K562 (cell line): ENCODE data around the gene POLR1H. TPM values are rescaled to one million over a fixed set of nuclear protein-coding genes. Genes with fewer than 3 reads are reported as not detected.

ENCODE experiments used
- ARHGAP35 ChIP-seq: fragments of 450-650 bp; IDR thresholded peaks from 2 replicates; pipeline ENCODE4 v1.6.1; 2018; ENCODE audit not compliant: partially characterized antibody
- ARNT ChIP-seq, 2 experiments: fragments of 450-650 bp; IDR thresholded peaks; 2 replicates each; pipeline ENCODE4 v1.6.1; 2016; ENCODE audit warnings: mild to moderate bottlenecking in 1 of 2
- ATF6 ChIP-seq: sonication (generic); formaldehyde crosslinking; IDR thresholded peaks from 2 replicates; pipeline ENCODE4 v1.4.0; 2020; ENCODE audit warnings: mild to moderate bottlenecking, missing genetic modification reagents
- CBX1 ChIP-seq: sonication (generic); IDR thresholded peaks from 2 replicates; pipeline ENCODE4 v1.6.1; 2016; ENCODE audit warnings: antibody characterized with exemption, low read depth, mild to moderate bottlenecking
- CBX5 ChIP-seq: IDR thresholded peaks from 2 replicates; pipeline ENCODE4 v1.6.1; 2014; ENCODE audit warnings: low read depth, borderline replicate concordance
- CCNT2 ChIP-seq: IDR thresholded peaks from 2 replicates; pipeline ENCODE4 v1.6.1; 2011; ENCODE audit warnings: borderline replicate concordance, low read depth, mild to moderate bottlenecking, moderate library complexity, mixed read lengths, low read length; ENCODE audit not compliant: insufficient read length; ENCODE audit errors: extremely low read depth
- DDX20 ChIP-seq: fragments of 450-650 bp; IDR thresholded peaks from 2 replicates; pipeline ENCODE4 v1.6.1; 2016; ENCODE audit warnings: missing genetic modification characterization, low read depth, mild to moderate bottlenecking, missing compliant biosample characterization, moderate library complexity
- ELF4 ChIP-seq: fragments of 450-650 bp; formaldehyde crosslinking; IDR thresholded peaks from 2 replicates; pipeline ENCODE4 v1.4.0; 2022; ENCODE audit warnings: missing genetic modification characterization
- GATA2 ChIP-seq: sonication (generic); formaldehyde crosslinking; IDR thresholded peaks from 2 replicates; pipeline ENCODE4 v1.4.0; 2020; ENCODE audit warnings: mild to moderate bottlenecking, missing genetic modification reagents
- KDM4B ChIP-seq, 2 experiments: fragments of 450-650 bp in 1 of 2; sonication (generic) in 1 of 2; IDR thresholded peaks; 2 replicates each; pipeline ENCODE4 v1.6.1; 2016 to 2017; ENCODE audit warnings: borderline replicate concordance in 2 of 2, antibody characterized with exemption in 1 of 2, low read depth in 1 of 2, mild to moderate bottlenecking in 1 of 2
- LARP7 ChIP-seq: fragments of 450-650 bp; IDR thresholded peaks from 2 replicates; pipeline ENCODE4 v1.6.1; 2016
- MBD1 ChIP-seq: fragments of 250-450 bp; sonication (Bioruptor Pico); IDR thresholded peaks from 2 replicates; pipeline ENCODE4 v1.8.0; 2022; ENCODE audit warnings: inconsistent platforms
- NCOA6 ChIP-seq: fragments of 450-650 bp; IDR thresholded peaks from 2 replicates; pipeline ENCODE4 v1.6.1; 2017; ENCODE audit warnings: mild to moderate bottlenecking
- PATZ1 ChIP-seq: fragments of 250-450 bp; sonication (Bioruptor Pico); IDR thresholded peaks from 2 replicates; pipeline ENCODE4 v1.5.0; 2020; ENCODE audit warnings: mild to moderate bottlenecking, borderline replicate concordance
- SMARCA4 ChIP-seq: fragments of 450-650 bp; IDR thresholded peaks from 2 replicates; pipeline ENCODE4 v1.6.1; 2016
- TAF7 ChIP-seq: fragments of 450-650 bp; IDR thresholded peaks from 2 replicates; pipeline ENCODE4 v1.6.1; 2016; ENCODE audit warnings: missing genetic modification characterization, missing compliant biosample characterization
- TEAD2 ChIP-seq: fragments of 450-650 bp; IDR thresholded peaks from 2 replicates; pipeline ENCODE4 v1.6.1; 2016; ENCODE audit warnings: missing genetic modification characterization, control low read depth, missing compliant biosample characterization
- TRIM24 ChIP-seq, 2 experiments: fragments of 450-650 bp; IDR thresholded peaks; 2 replicates each; pipeline ENCODE4 v1.6.1; 2016
- ZC3H11A ChIP-seq: IDR thresholded peaks from 2 replicates; pipeline ENCODE4 v1.6.1; 2012; ENCODE audit warnings: low read depth, low read length, improper control_type of control experiment
- ZNF280A ChIP-seq: fragments of 450-650 bp; IDR thresholded peaks from 2 replicates; pipeline ENCODE4 v1.6.1; 2018; ENCODE audit warnings: mild to moderate bottlenecking, low read depth; ENCODE audit not compliant: partially characterized antibody
- ZNF3 ChIP-seq: fragments of 250-450 bp; sonication (Bioruptor Pico); IDR thresholded peaks from 2 replicates; pipeline ENCODE4 v1.5.0; 2021; ENCODE audit warnings: mild to moderate bottlenecking, moderate library complexity
- ZNF780A ChIP-seq: fragments of 250-450 bp; sonication (Bioruptor Pico); IDR thresholded peaks from 2 replicates; pipeline ENCODE4 v1.5.0; 2021; ENCODE audit warnings: mild to moderate bottlenecking
- polyA plus RNA-seq, 8 experiments: library from polyadenylated mRNA; depleted of rRNA in 4 of 8; stranded (reverse) in 5 of 8; unstranded in 3 of 8; fragments of >200 nt; fragmentation: Nextera tagmentation in 2 of 8; fragmentation: Illumina TruSeq in 1 of 8; extraction: Ambion mirVana in 2 of 8; extraction: Trizol in 1 of 8; gene quantifications; 2 replicates each; pipeline versions ENCODE4 v1.2.1 to v1.2.3, GENCODE V29; 2011 to 2014; ENCODE audit warnings: inconsistent platforms in 1 of 8, missing spikeins in 1 of 8
- total RNA-seq, 7 experiments: library from RNA; depleted of rRNA in 6 of 7; stranded (reverse); fragments of >200 nt in 6 of 7; fragmentation: Illumina TruSeq in 2 of 7; extraction: Trizol in 2 of 7; gene quantifications; 2 replicates each; pipeline versions ENCODE4 v1.2.1 to v1.2.3, GENCODE V29; 2011 to 2021; ENCODE audit warnings: low replicate concordance in 1 of 7

Gene POLR1H
- total and polyA plus RNA-seq, 9 of the 15 experiments (the other 6 are each of a cell fraction or from before 2014, with no cell fraction given): 92.2 to 333 (median 143) TPM

GRCh38 chr6:30102970-30103871 is 42.2 kb downstream of the POLR1H start (continued):
- TF ChIP-seq MBD1 (CRISPR knock-in tag) (0 out of 2 replicates have a peak, but pooled peaks have one; percentile 14), NCOA6 (no peak), ELF4 (no peak), ATF6 (CRISPR knock-in tag) (no peak), ZNF3 (no peak), ZNF280A (no peak), ARHGAP35 (no peak), KDM4B (IDR thresholded peaks at IDR 0.05; ENCODE audit: borderline replicate concordance in 2 of 2, low read depth in 1 of 2) (0 out of 4 replicates have a peak, but pooled peaks of 1 of the 2 experiments have one; percentile 54), LARP7 (no peak), ARNT (IDR thresholded peaks at IDR 0.05) (peak in 1 of 2 experiments; percentile 48; a peak in 1 of 4 replicates), TEAD2 (tag) (no peak), ZNF780A (CRISPR knock-in tag) (no peak), SMARCA4 (no peak), ZC3H11A (no peak), GATA2 (CRISPR knock-in tag) (no peak), TRIM24 (IDR thresholded peaks at IDR 0.05) (0 out of 4 replicates have a peak, but pooled peaks of 1 of the 2 experiments have one; percentile 30), TAF7 (tag) (no peak), CBX1 (no peak), CCNT2 (no peak), DDX20 (tag) (no peak), PATZ1 (CRISPR knock-in tag) (no peak), CBX5 (no peak)
